NCI-H128 (cell line): ENCODE data around the gene GPC5.
"Not testable (repeated sequence)": the region's sequence is repeated elsewhere in the genome, so short reads cannot be mapped to it uniquely, and the experiment has no call there.

Experiments
- DNase-seq: peaks from one replicate; lab custom pipeline; 2025; ENCODE audit not compliant: unreplicated experiment; lab: John Stamatoyannopoulos, UW

Gene GPC5

DNA sequence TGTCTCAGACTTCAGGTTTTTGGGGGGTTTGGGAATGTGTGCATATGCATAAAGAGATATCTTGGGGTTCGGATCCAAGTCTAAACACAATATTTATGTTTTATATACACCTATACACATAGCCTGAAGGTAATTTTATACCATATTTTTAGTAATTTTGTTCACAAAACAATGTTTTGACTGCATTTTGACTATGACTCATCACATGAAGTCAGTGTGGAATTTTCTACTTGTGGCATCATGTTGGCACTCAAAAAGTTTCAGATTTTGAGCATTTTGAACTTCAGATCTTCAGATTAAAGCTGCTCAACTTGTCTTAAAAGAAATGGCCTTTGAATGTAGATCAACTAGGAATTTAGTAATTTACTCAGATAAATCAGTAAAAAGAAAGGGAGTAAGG, 1115.3 kb downstream of the GPC5 start:
- no peak for DNase-seq

DNA sequence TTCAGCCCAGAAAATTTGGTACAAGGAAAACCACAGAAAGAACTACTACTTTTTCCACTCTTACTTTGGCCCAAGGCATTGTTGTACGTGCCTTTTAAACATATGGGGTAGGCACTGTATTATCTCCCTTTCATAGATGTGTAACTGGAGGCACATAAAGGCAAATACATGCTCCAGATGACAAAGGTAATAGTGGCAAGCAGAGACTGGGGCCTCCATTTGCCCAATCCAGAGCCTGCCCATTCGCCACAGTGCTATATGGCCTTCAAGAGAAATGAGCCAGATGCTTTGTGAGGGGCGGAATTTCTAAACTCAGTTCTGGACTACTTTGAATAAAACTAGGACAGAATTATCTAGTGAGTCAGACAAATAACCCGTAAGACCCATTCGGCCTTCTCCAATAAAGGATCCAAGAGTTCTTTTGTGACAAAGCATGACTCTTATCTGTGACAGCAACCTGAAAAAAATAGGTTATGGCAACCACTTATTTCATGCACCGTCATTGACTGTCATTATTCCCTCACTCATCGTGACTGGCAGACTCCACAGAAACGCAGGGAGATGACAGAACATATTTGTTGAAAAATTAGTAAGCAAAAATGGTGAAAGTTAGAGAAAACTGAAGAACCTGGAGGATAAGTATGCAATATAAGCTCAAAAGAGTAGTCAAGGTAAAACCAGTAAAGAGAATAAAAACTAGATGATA, 1116.2 kb downstream of the GPC5 start:
- DNase-seq: no peak

DNA sequence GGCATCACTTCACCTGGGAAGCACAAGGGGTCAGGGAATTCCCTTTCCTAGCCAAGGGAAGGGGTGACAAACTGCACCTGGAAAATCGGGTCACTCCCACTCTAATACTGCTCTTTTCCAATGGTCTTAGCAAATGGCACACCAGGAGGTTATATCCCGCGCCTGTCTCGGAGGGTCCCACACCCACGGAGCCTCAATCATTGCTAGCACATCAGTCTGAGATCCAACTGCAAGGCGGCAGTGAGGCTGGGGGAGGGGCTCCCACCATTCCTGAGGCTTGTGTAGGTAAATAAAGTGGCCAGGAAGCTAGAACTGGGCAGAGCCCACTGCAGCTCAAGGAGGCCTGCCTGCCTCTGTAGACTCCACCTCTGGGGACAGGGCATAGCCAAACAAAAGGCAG, 1118.5 kb downstream of the GPC5 start:
- DNase-seq: not testable (repeated sequence)

DNA sequence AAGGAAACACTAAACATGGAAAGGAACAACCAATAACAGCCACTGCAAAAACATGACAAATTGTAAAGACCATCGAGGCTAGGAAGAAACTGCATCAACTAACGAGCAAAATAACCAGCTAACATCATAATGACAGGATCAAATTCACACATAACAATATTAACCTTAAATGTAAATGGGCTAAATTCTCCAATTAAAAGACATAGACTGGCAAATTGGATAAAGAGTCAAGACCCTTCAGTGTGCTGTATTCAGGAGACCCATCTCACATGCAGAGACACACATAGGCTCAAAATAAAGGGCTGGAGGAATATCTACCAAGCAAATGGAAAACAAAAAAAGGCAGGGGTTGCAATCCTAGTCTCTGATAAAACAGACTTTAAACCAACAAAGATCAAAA, 1120.2 kb downstream of the GPC5 start:
- DNase-seq: not testable (repeated sequence)

DNA sequence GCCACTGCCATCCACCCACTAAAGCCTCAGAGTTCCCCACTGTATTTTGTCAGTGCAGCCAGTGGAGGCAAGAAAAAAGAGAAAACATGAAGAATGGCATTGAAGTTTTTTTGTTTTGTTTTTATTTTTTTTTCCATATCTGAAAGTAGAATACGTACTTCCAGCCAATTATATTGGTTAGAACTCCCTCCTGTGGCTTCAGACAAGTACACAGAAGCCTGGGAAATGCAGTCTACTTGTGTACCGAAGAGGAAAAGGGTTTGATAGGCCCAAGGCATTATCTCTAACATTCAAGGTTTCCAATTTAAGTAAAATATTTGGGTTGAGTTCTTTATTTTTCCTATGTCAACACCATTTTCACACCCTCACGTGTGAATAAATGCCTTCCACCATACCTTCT, 1131.9 kb downstream of the GPC5 start:
- DNase-seq: no peak

DNA sequence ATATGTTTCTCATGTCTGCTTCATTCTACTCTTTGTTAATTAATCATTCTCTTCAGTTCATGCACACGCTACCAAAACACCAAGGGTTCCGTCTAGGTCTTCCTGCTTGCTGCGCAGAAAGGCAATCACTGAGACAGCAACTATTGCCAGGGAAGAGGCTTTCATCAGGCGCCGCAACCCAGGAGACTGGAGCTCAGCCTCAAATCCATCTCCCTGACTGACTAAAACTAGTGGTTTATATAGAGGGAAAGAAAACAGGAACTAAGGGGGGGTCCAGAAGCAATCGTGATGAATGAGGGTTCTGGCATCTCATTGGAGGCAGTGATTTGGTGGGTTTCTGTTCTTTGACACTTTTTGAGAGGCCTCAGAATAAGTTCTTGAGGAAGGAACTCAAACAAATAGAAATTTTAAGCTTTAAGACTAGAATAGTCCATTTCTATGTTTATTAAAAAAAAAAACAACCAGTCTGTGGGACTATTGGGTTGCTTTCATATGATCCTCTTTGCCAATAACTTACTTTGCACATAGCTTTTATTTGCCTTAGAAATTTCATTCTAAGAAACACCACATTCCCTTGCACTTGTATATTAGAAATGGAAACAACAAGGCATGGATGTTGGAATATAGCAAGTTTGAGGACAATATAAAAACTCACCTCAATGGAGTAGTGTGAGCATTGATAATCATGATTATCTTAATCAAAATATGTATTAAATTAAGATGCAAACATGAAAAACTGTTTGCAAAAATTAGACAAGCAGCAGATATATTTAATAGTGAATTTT, 1137.0 kb downstream of the GPC5 start:
- no peak for DNase-seq

DNA sequence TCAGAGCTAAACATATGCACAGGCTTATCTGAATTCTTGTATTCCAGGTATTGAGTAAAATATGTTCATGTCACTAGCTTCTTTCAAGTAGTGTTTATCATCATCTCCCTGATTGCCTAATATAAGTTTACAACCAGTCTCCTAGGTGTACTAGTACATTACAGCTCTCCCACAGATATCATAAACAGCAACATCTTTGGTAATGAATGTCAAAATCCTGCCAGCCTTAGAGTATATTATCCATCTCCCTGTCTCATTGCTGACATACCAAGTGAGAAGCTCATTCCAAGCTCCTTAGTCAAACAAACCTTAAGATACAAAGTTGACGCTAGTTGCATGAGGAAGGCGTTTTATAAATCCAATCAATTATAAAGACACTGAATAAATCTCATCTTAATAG, 1139.0 kb downstream of the GPC5 start:
- no peak for DNase-seq

DNA sequence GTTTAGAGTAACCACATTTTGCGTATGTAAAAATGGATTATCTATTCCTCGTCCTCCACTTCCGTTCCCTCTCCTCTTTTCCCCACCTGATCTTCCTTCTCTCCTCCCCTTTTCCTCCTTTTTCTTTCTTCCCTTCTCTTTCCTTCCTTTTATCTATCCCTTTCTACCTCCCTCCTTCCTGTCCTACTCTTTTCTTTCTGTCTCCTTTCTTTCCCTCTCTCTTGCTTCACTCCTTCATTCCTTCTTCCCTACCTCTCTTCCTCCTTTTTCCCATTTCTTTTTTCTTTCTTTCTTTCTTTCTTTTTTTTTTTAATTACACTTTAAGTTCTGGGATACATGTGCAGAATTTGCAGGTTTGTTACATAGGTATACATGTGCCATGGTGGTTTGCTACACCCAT, 1139.7 kb downstream of the GPC5 start:
- no peak for DNase-seq

DNA sequence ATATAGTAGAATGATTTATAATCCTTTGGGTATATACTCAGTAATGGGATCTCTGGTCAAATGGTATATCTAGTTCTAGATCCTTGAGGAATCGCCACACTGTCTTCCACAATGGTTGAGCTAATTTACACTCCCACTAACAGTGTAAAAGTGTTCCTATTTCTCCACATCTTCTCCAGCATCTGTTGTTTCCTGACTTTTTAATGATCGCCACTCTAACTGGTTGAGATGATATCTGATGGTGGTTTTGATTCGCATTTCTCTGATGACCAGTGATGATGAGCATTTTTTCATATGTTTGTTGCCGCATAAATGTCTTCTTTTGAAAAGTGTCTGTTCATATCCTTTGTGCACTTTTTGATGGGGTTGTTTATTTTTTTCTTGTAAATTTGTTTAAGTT, 1140.7 kb downstream of the GPC5 start:
- not testable (repeated sequence) for DNase-seq

DNA sequence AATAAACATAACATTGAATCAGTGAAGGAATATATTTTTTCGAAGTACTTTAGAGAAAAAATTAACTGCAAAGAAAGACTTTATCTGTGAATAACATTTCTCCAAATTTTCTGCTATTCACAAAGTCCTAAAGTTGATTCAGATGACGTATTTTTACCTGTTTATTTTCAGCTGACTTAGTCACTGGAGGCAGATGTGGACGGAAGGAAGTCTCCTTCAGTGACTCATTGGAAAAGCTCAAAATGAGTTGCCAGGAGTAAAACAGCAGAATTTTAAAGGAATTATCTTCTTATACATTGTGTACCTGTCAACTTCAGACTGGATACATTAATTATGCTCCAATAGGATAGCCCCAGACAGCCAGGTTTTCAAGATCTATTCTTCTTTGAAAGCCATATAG, 1148.8 kb downstream of the GPC5 start:
- DNase-seq: no peak

DNA sequence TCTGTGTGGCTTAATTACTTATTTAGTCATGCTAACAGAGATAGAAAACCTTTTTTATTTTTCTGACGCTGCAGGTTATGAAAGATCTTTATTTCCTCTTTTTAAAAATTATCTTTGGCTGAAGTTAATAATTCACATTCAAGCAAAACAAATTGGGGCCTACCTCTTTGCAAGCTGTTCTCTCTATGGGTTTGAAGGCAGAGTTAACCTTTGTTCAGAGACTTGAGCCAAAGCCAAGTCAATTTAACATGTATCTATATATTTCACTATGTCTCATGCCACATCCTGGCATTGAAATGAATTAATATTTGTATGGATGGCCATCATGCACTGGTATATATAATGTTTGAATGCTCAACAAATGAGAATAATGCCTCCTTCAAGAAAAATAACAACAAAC, 1150.9 kb downstream of the GPC5 start:
- no peak for DNase-seq

DNA sequence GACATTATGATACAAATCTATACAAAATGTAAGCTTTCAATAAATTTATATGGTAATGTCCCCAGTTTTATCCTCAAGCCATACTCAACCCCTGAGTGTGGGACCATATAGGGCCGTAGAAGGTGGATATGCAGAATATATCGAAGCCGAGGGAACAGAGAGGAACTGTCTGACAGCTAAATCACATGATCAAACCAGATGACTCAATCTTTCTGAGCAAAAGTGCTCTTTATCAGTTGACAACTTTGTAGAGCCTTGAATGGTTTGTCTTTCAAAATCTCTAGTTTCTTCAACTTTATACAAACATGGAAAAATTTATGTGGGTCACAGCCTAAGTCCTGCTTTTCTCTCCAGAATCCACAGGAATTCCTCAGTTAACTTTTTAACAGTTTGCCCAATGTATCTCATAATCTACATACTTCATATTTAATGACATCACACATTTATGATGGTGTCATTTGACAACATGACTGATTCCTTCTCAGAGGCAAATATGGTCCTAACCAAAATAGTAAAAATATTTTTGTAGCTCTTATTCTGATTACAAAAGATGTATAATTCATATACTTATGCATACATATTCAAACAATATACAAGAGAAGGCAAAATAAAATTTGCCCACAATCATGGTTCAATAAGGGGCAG, 1155.2 kb downstream of the GPC5 start:
- DNase-seq: no peak

DNA sequence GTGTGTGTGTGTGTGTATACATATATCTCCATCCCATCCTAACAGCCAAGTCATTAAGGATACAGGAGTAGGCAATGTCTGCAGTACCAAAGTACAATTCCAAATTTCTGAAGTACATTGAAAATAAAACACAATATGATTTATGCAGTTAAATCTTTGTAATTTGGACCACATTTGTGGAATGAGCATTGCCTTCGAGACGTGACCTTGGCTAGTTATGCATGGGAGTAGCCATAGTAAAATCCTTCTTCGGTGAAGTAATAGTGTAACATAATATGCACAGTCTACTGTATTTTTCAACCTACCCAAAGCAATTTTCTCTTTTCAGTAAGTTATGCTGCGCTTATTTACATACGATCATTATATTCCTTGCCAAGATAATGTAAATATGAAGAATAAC, 1162.5 kb downstream of the GPC5 start:
- no peak for DNase-seq

DNA sequence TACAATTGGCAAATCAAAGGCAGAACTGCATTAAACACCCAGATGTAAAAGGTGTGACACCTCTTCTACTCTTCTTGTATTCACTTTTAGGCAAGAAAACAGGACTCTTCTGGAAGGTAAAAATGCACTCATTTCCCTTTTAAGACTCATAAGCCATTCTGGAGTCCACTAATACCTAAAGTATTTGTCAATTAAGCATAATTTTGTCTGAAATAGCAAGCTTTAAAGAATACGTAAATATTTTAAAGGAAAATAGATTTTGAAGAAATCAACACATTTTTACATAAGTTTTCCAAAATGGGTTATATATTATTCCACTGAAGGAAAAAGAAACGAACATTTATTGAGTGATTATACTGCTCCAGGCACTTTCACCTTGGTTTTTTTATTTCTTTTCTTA, 1166.5 kb downstream of the GPC5 start:
- no peak for DNase-seq

DNA sequence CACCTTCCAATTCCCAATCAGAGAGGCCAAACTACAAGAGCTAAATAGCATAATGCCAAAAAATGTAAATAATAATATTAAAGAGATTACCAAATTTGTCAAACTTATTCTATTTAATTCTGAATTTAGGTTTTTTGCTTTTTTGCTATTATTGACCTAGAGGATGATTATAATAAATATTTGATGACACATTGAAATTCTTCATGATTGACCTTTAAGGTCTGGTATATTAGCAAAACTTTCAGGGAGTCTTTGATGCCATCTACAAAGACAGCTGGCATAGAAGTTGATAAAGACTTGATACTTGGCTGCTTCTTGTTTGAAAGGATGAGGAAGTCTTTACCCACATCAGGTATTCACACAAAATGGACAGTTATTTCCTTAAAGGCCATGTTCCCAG, 1168.3 kb downstream of the GPC5 start:
- no peak for DNase-seq

DNA sequence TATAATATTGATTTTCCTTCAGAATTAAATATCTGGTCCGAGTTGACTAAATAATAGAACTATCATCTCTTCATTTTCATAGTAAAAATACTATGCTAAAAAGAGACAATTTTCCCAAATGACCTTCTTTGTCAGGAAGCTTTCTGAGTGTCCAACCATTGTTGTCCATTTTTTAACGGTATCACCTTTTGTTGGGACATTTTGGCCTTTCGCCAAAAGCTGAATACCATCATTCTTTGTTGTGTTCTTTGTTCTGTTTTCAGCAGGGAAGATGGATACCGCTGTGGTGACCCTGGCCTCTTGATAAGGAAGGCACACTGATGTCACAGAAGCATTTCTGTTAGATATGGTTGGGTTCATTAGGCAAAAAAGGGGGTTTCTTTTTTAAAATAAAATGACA, 1173.8 kb downstream of the GPC5 start:
- DNase-seq: no peak

DNA sequence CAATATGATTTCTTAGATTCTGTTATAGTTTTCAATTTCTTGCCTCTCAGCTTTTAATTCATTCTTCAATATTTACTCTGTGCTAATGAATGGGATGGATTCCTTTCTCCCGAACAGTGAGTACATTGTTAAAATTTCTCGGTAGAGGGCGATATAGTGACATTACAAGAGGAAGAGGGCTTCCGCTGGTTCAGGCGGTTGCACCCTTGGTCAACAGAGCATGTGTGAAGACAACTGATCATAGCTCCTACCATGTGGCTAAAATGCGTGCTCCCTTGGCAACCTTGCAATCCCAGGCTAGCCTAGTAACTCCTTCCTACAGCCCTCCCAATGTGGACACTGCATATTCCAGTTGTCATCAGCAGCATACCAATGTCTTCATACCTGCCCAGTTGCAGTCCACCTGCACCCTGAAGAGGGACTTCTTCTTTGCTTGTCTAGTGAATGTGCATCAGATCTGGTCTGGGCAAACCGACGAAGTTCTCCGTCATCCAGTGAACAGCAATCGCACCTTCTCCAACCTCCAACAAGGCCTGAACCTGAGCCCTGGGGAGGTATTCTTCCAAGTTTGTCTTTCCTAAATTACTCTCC, 1175.1 kb downstream of the GPC5 start:
- no peak for DNase-seq

DNA sequence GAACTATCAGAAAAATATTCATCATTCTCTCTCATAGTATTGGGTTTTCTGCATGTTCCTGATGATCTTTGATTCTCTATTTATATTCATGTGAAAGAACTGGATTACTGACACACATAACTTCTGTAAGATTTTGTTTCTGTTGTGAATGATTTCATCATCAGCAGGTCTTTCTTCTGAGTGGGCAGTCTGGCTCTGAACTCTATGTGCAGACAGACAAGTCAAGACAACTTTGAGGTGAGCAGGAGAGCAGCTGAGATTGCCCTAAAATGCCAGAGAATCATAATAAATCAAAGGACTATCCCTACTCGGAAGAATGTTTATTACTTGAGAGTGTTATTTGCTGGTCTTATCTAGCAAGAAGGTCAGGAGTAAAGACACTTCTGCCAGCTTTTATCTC, 1176.1 kb downstream of the GPC5 start:
- no peak for DNase-seq

DNA sequence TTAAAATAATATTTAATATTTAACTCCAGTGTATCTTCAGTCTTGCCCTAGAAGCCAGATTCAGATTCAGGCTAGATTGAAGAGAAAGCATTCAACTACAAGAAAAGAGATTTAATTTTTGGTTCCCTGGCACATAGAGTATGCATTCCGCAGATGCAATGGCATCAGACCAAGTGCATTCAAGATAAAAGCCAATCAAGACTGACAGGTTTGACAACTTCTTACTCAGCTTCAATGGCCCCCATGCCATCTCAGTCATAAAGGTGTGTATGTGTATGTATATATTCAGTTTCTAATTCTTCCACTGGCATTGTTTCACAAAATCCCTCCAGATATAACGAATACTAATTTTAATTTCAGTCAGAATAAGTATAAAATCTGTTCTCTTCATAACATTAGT, 1177.4 kb downstream of the GPC5 start:
- DNase-seq: no peak

DNA sequence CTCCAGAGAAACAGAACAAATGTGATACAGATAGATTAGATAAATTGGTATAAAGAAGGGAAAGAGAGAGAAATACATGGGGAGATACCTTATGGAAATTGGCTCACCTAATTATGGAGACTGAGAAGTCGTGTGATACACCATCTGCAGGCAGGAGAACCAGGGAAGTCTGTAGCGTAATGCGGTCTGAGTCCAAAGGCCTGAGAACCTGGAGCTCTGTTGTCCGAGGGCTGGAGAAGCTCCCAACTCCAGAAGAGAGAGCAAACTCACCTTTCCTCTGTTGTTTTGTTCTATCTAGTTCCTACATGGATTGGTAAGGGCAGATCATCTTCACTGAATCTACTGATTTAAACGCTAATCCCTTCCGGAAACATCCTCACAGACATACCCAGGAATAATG, 1179.9 kb downstream of the GPC5 start:
- no peak for DNase-seq

DNA sequence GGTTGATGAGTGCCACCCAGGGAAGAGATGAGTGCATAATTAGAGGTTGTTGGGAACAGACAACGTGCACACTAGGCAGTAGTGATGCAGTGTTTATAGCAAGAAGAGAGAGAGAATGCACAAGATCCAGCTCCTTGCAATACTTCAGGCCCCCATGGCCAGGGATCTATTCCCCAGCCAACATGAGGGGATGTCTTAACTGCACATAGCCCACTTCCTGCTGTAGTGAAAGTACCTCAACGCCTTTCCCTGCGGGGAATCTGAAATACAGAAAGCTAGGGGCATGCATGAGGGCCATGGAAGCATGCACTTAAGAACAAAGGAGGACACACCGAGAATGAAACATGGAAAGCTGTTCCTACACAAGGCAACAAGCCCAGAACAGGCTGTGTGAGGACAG, 1191.5 kb downstream of the GPC5 start:
- DNase-seq: no peak

DNA sequence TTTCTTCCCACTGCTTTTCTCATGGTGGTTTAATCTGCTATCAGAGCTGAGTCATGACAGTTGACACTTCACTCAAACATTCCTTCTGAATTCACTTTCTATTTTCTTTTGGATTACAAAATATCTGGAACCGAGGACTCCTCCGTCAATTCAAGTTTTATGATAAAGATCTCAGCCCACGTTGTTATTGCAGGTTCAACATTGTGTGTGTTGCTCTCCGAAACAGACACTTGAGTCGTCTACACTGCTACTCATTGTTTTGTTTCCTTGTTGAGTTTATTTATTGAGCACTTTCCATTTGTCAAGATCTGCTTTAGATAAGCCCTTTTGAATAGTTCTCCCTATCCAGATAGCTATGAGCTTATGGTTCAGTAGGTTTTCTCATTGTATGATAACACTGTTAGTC, 1192.1 kb downstream of the GPC5 start:
- no peak for DNase-seq
